Prostate gland (tissue), 2 donors: Measurements from ENCODE around the gene BTBD10. TPM values are rescaled to one million over a fixed set of nuclear protein-coding genes. Genes with fewer than 3 reads are reported as not detected.

Source experiments
- DNase-seq: peaks from one replicate; pipeline ENCODE4 v3.0.0-alpha.2; 2019; ENCODE audit warnings: low spot score
- H3K27ac ChIP-seq, 2 donors: fragments of 200-600 bp; sonication (generic); 2 replicates each; pipeline ENCODE4 v1.5.1; 2017 to 2019
- H3K27me3 ChIP-seq: fragments of 200-600 bp; sonication (generic); replicated peaks from 2 replicates; pipeline ENCODE4 v1.5.1; 2019; ENCODE audit not compliant: insufficient read depth
- H3K36me3 ChIP-seq, 2 donors: fragments of 200-600 bp; sonication (generic); 1 replicate in 1 of 2; 2 replicates in 1 of 2; pipeline versions ENCODE4 v1.5.1 to v1.8.1; 2017 to 2019
- H3K4me1 ChIP-seq: fragments of 200-600 bp; sonication (generic); replicated peaks from 2 replicates; pipeline ENCODE4 v1.5.1; 2019
- H3K4me3 ChIP-seq, 2 donors: fragments of 200-600 bp; sonication (generic); 2 replicates each; pipeline ENCODE4 v1.5.1; 2017 to 2019
- H3K9me3 ChIP-seq: fragments of 200-600 bp; sonication (generic); 2 replicates; pipeline ENCODE4 v1.5.1; 2017
- CTCF ChIP-seq, 4 experiments: fragments of 200-600 bp in 2 of 4; fragments of 450-650 bp in 2 of 4; sonication (generic) in 2 of 4; IDR thresholded peaks; 1 replicate in 3 of 4; 2 replicates in 1 of 4; pipeline ENCODE4 v1.5.1; 2016 to 2019; ENCODE audit warnings: antibody characterized with exemption in 4 of 4, mild to moderate bottlenecking in 2 of 4, moderate library complexity in 2 of 4
- POLR2A ChIP-seq: fragments of 450-650 bp; IDR thresholded peaks from one replicate; pipeline ENCODE4 v1.6.1; 2016; ENCODE audit warnings: antibody characterized with exemption, mild to moderate bottlenecking
- POLR2AphosphoS5 ChIP-seq: sonication (generic); formaldehyde crosslinking; IDR thresholded peaks from one replicate; pipeline ENCODE4 v1.6.1; 2017; ENCODE audit warnings: antibody characterized with exemption
- WGBS: methylation state at CpG from one replicate; pipeline ENCODE4 v1.1.5; 2018; 5-methylcytosine and 5-hydroxymethylcytosine counted together
- intact Hi-C: fragments of 100-400 bp; cut with DNase I; formaldehyde crosslinking; loops from one replicate; pipeline ENCODE4 v1.14.2; 2022
- total RNA-seq, 2 donors: library from RNA; depleted of rRNA; stranded (reverse); fragments of >200 nt; gene quantifications; one replicate each; pipeline ENCODE4 v1.1.0, GENCODE V29; 2016

Gene BTBD10
- total RNA-seq: 10 to 100 TPM; 21.9 to 31.8 TPM

GRCh38 chr11:13462901-13463778 lies at the start of gene BTBD10:
TSS of gene BTBD10 (minus strand) at chr11:13463222. CDS start at chr11:13445124, 18,098 bp downstream.
- under 1% methylated on average over 71 of the region's 71 CpGs for WGBS
- Histone ChIP-seq H3K9me3 (no peaks in the 10 kb centered on the region), H3K27ac (peak within 1 kb of the TSS; percentile 89 to 90), H3K4me1 (no peaks in the 10 kb centered on the region), H3K36me3 (no peaks in the 10 kb centered on the region), H3K27me3 (no peaks in the 10 kb centered on the region), H3K4me3 (peak within 1 kb of the TSS; percentile 70 to 83)
- TF ChIP-seq CTCF (IDR thresholded peaks at IDR 0.05) (no peak), POLR2AphosphoS5 (peak; percentile 94), POLR2A (peak; percentile 91)
- intact Hi-C loops: loop anchor here (5.0 to 10.0 kb wide), 3 partner anchors 78 to 248 kb away; partner anchors contain the start of gene FAR1
- DNase-seq: peak; percentile 93

GRCh38 chr11:13503393-13503792 lies 40.4 kb upstream of the BTBD10 start:
- 45% methylated on average over 1 of the region's 1 CpG for WGBS
- Histone ChIP-seq H3K9me3 (no peaks in the 10 kb centered on the region), H3K27ac (no peak overlapping the region), H3K36me3 (no peaks in the 10 kb centered on the region), H3K4me1 (no peaks in the 10 kb centered on the region), H3K27me3 (no peaks in the 10 kb centered on the region), H3K4me3 (no peak overlapping the region)
- peak; percentile 6 for DNase-seq
- peak; percentile 54 for TF ChIP-seq POLR2AphosphoS5
- no peak for TF ChIP-seq POLR2A
- TF ChIP-seq CTCF (IDR thresholded peaks at IDR 0.05): no peak
- intact Hi-C loops: no loop called here

- H3K36me3 ChIP-seq: no peaks in the 10 kb centered on the region
- 54% methylated on average over 1 of the region's 1 CpG for WGBS
- no peaks in the 10 kb centered on the region for H3K9me3 ChIP-seq
- no peaks in the 10 kb centered on the region for H3K4me1 ChIP-seq
- no peak overlapping the region for H3K27ac ChIP-seq
- TF ChIP-seq POLR2AphosphoS5 (no peak), POLR2A (no peak), CTCF (IDR thresholded peaks at IDR 0.05) (no peak)
- H3K4me3 ChIP-seq: no peak overlapping the region
- DNase-seq: no peak
- intact Hi-C loops: no loop called here
- no peaks in the 10 kb centered on the region for H3K27me3 ChIP-seq
Measured at GRCh38 chr11:13502492-13502891, 39.5 kb upstream of the BTBD10 start.

- H3K27ac ChIP-seq: no peak within 1 kb of the TSS
- H3K4me1 ChIP-seq: no peaks in the 10 kb centered on the region
- DNase-seq: no peak
- H3K27me3 ChIP-seq: no peaks in the 10 kb centered on the region
- intact Hi-C loops: no loop called here
- no peaks in the 10 kb centered on the region for H3K36me3 ChIP-seq
- WGBS: 80% methylated on average over 3 of the region's 3 CpGs
- no peak within 1 kb of the TSS for H3K4me3 ChIP-seq
- TF ChIP-seq POLR2AphosphoS5 (no peak), POLR2A (no peak), CTCF (IDR thresholded peaks at IDR 0.05) (no peak)
- no peaks in the 10 kb centered on the region for H3K9me3 ChIP-seq
Measured at GRCh38 chr11:13495929-13496328, 32.9 kb upstream of the BTBD10 start, which contains the start of gene PTH. TSS of gene PTH (minus strand) at chr11:13495997. CDS start at chr11:13492855, 3,142 bp downstream.
